Panc1 (cell line): ENCODE data around the gene CSMD2.

Source experiments
- POLR2AphosphoS5 ChIP-seq: IDR thresholded peaks from 2 replicates; pipeline ENCODE4 v1.6.1; 2012; ENCODE audit warnings: mild to moderate bottlenecking, low read depth, low read length, moderate library complexity
- TCF7L2 ChIP-seq: IDR thresholded peaks from 2 replicates; pipeline ENCODE4 v1.6.1; 2011; ENCODE audit warnings: mild to moderate bottlenecking, low read depth, low read length, inconsistent platforms
- TF ChIP-seq, protein P1 (sequence below), 2 experiments: IDR thresholded peaks; 2 replicates each; pipeline ENCODE4 v1.6.1; 2011 to 2012; ENCODE audit warnings: low read depth in 2 of 2, control low read depth in 1 of 2, low read length in 1 of 2, mild to moderate bottlenecking in 1 of 2, moderate library complexity in 1 of 2; ENCODE audit not compliant: insufficient read depth in 1 of 2
- TF ChIP-seq, protein P2 (sequence below): fragments of 450-650 bp; IDR thresholded peaks from 2 replicates; pipeline ENCODE4 v1.5.1; 2017; ENCODE audit warnings: mild to moderate bottlenecking

GRCh38 chr1:34131396-34132160 is 33.5 kb downstream of the CSMD2 start:
- TF ChIP-seq, protein P1, sequence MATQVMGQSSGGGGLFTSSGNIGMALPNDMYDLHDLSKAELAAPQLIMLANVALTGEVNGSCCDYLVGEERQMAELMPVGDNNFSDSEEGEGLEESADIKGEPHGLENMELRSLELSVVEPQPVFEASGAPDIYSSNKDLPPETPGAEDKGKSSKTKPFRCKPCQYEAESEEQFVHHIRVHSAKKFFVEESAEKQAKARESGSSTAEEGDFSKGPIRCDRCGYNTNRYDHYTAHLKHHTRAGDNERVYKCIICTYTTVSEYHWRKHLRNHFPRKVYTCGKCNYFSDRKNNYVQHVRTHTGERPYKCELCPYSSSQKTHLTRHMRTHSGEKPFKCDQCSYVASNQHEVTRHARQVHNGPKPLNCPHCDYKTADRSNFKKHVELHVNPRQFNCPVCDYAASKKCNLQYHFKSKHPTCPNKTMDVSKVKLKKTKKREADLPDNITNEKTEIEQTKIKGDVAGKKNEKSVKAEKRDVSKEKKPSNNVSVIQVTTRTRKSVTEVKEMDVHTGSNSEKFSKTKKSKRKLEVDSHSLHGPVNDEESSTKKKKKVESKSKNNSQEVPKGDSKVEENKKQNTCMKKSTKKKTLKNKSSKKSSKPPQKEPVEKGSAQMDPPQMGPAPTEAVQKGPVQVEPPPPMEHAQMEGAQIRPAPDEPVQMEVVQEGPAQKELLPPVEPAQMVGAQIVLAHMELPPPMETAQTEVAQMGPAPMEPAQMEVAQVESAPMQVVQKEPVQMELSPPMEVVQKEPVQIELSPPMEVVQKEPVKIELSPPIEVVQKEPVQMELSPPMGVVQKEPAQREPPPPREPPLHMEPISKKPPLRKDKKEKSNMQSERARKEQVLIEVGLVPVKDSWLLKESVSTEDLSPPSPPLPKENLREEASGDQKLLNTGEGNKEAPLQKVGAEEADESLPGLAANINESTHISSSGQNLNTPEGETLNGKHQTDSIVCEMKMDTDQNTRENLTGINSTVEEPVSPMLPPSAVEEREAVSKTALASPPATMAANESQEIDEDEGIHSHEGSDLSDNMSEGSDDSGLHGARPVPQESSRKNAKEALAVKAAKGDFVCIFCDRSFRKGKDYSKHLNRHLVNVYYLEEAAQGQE (IDR thresholded peaks at IDR 0.05; ENCODE audit: insufficient read depth in 1 of 2, low read depth in 2 of 2, low read length in 1 of 2) = no peak
- TF ChIP-seq, protein P2, sequence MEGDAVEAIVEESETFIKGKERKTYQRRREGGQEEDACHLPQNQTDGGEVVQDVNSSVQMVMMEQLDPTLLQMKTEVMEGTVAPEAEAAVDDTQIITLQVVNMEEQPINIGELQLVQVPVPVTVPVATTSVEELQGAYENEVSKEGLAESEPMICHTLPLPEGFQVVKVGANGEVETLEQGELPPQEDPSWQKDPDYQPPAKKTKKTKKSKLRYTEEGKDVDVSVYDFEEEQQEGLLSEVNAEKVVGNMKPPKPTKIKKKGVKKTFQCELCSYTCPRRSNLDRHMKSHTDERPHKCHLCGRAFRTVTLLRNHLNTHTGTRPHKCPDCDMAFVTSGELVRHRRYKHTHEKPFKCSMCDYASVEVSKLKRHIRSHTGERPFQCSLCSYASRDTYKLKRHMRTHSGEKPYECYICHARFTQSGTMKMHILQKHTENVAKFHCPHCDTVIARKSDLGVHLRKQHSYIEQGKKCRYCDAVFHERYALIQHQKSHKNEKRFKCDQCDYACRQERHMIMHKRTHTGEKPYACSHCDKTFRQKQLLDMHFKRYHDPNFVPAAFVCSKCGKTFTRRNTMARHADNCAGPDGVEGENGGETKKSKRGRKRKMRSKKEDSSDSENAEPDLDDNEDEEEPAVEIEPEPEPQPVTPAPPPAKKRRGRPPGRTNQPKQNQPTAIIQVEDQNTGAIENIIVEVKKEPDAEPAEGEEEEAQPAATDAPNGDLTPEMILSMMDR = no peak
- no peak for TF ChIP-seq TCF7L2
- TF ChIP-seq POLR2AphosphoS5 = no peak
